Activated gamma-delta T cell (primary cell): ENCODE measurements around the gene CDC42EP3.
A peak's percentile ranks its signal among the peaks of the same experiment; 100 is the strongest.

Experiments
- DNase-seq: peaks from one replicate; lab custom pipeline; 2025; lab: John Stamatoyannopoulos, UW

The CDC42EP3 gene

DNA sequence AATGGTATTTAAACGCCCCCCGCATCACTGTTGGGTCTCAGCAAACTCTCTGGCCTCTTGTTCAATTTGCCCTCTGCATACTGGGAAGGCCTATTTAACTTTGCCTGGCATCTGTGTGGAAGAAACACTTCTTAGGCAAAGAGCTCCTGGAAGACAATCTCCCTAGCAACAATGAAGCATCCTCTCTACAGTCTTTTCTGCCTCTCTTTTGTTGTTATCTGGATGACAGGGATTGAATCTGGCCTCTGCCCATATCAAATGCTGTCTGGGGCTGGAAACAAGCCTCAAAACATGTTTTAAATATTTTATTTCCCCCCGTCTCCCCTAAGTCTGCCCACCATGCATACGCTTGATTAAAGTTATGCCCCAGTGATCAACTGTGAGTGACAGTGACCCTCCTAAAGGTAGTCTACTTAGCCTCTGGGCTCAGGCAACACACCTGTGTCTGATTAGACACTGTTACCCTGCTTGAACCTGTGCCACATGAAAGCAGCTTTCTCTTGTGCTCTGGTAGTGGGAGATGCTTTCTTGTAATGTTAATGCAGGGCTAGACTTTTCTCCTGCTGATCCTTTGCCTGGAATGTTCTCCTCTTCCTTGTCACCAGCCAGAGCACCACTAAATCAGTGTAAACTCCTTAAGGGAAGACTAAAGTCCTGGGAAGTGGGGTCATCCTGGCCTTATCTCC lies 34.9 kb downstream of the CDC42EP3 start:
- DNase-seq: no peak

GRCh38 chr2:37635504-37636380 lies 35.7 kb downstream of the CDC42EP3 start:
- DNase-seq: no peak

- no peak for DNase-seq
Measured at GRCh38 chr2:37634914-37635503, 36.4 kb downstream of the CDC42EP3 start.

DNA sequence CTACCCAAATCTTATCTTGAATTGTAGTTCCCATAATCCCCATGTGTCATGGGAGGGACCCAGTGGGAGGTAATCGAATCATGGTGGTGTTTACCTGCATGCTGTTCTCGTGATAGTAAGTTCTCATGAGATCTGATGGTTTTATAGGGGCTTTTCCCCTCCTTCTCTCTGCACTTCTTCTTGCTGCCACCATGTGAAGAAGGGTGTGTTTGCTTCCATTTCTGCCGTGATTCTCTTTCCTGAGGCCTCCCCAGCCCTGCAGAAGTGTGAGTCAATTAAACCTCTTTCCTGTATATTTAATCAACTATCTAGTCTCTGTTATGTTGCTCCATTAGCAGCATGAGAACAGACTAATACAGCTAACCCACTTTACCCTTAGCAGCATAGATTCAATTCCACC lies 37.6 kb downstream of the CDC42EP3 start:
- no peak for DNase-seq

DNA sequence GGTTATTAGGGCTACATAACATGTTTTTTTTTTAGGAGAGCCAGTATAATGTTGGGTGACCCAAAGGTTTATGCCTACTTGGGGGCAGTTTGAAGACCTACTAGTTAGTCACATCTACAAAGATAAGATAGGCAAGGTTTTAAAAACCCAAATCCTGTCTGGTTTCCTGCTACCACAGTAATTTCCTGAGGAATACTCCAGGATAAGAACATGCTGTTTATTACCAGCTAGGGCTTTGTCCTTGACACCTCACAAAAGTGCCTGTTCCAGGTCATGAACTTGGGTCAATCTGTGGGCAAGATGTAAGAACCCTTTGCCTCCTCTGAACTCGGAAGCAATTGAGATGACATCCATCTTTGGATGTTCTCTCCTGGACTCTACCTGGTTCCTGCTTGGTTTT lies 38.2 kb downstream of the CDC42EP3 start:
- DNase-seq: no peak

GRCh38 chr2:37632310-37632709 lies 39.1 kb downstream of the CDC42EP3 start:
- no peak for DNase-seq

GRCh38 chr2:37631698-37632097 lies 39.7 kb downstream of the CDC42EP3 start:
- no peak for DNase-seq

GRCh38 chr2:37631292-37631691 lies 40.1 kb downstream of the CDC42EP3 start:
- DNase-seq: no peak

DNA sequence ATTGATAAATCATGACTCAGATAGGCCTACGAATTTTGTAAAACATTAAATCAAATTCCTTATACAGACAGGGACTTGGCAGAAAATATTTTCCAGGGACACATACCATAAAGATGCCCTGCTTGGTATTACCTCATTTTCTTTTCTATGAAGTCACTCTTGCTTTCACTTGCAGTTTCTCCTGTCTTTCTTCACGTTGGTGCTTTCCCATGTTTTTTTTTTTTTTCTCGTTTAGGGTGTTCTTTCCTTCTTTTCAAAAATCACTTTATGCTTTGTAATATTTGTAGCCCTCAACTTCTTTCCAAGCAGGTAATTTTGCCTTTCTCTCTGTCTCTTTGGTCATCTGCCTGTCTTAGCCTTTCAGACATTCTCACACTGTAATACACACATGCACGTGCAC lies 40.7 kb downstream of the CDC42EP3 start:
- DNase-seq: no peak

DNA sequence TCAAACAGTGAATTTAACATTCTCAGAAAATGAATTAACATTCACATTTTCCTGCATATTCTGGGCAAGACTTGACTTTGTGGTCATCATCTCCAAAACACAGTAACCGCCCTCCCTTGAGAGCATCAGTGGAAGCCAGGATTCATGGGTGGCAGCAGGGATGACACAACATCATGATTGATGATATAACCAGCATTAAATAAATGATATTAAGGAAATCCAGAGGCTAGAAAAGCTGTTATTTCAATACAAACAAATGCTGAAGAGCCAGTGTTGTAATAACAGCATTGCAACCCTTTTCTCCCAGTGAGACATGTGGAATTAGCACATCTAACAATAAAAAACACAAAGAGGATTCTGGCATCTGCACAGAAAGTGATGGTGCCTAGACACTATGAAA lies 41.1 kb downstream of the CDC42EP3 start:
- no peak for DNase-seq

DNA sequence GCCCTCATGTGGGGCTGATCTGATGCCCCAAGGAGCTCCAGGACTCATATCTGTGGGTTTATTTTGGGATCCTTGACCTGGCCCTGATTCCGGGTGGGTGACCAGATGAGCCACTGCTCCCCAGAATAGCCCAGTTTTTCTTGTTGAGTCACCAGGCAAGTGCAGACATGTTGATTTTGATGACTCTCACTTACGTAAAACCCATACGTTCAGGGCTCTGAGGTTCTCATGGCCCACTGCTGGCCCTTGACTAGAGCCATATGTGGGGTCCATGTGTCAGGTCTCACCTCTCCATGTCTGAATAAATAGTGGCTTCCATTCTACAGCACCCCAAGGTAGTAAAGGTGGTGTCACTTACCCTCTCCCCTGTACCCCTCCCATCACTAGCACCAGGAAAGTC lies 41.9 kb downstream of the CDC42EP3 start:
- DNase-seq: no peak

- DNase-seq: no peak
Measured at GRCh38 chr2:37627710-37628109, 43.7 kb downstream of the CDC42EP3 start.

DNA sequence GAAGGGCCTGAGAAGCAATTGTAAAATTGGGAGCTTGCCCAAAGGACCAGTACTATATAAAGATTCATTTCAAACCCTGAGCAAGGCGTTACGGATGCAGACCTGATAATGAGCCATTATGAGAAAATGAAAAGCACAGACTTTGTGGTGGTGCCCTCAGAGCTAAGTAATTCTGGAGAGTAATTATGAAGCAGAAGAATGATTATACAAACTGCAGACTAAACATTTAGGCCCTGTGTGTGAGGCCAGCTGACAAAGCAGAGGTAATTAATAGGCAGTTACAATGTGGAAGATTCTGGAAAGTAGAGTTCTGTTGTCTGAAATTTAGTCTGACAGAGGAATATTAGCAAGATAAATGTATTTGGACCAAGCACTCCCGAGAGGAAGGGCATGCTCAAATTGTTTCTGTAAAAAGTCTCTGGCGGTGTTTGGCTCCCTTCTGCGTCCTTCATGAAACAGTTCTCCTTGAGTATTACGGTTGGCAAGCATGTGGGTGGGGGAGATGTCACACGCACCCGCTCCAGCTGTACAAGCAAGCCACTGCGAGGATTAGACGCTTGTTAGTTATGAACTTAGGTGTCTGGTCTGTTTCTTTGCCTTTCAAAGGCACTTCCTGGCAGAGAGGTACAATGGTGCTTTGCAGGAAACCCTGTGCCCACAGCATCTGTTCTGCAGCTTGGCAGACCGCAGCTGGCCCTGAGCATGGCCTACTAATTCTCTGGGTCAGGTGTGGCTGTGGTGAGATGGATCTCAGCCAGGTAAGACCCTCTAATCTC lies 45.5 kb downstream of the CDC42EP3 start:
- peak; percentile 24 for DNase-seq

DNA sequence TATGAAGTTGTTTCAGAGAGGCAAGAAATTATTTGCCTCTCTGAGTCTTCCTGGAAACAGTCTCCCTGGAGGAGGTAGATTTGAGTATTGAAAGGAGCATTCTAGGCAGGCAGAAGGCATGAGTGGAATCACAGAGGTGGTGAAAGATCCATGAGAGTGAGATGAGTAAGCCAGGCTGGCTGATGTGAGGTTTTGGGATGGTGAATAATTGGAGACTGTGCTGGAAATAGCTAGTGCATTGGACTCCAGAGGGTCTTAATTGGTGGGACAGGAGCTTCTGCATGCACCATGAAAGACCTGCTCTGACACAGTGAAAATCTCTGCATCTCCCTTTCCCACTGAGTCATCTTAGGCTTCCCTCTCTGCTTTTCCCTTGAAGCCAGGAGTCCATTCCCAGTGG lies 46.3 kb downstream of the CDC42EP3 start:
- DNase-seq: no peak

DNA sequence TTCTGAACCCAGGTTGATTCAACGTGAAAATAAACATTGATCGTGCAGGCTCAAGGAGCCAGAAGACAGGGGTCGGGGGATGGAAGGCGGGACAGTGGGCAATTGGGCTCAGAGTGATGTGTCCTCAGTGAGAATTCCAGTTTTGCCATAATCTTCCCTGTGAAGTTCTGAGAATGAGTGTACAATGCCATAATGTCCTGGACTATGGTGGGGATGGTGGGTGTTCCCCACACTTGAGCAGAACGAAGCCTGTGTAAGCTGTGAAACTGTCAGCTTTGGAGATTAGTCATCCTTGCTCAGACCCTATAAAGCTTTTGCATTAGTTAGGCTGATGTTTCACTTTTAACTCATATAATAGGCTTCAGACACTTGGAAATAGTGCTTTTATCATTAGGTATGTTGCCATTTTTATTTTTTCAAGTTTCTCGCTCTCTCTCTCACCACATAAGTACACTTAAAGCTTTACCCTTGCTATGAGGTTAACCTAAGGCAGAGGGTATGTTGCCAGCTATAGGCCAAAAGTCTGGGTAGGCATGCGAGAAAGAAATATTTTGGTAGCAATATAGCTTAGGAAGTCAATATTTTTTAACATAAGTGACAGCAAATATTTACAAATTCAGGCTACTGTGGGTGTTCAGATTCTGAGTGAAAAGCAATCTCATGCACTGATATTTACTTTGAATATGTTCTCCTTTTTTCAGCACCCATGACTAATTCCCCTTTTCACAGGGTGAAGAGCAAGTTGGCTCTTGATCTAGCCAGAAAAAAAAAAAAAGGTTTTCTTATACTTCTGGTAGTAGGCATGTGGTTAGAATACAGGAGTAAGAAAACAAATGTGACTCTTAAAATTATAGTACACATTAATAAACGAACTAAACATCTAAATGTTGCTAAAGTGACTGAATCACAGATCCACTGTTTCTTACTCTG lies 47.2 kb downstream of the CDC42EP3 start:
- DNase-seq: no peak

DNA sequence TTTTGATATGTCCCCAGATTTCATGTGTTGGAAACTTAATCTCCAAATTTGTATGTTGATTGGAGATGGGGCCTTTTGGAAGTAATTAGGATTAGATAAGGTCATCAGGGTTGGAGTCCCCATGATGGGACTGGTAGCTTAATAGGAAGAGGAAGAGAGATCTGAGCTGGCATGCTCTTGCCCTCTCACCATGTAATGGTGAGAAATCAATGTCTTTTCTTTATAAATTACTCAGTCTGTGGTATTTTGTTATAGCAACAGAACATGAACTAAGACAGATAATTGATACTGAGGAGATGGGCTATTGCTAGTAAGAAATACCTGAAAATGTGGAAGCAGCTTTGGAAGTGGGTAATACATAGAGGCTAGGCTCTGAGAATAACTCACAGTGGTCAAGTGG lies 48.0 kb downstream of the CDC42EP3 start:
- no peak for DNase-seq

GRCh38 chr2:37622450-37623100 lies 48.9 kb downstream of the CDC42EP3 start:
- no peak for DNase-seq

GRCh38 chr2:37621199-37621598 lies 50.2 kb downstream of the CDC42EP3 start:
- no peak for DNase-seq

GRCh38 chr2:37619959-37620300 lies 51.5 kb downstream of the CDC42EP3 start:
- DNase-seq: no peak

- no peak for DNase-seq
Measured at GRCh38 chr2:37619230-37619958, 52.0 kb downstream of the CDC42EP3 start.
